ENCODE data around the gene MYO16.
"Not testable (repeated sequence)": the region's sequence is repeated elsewhere in the genome, so short reads cannot be mapped to it uniquely, and the experiment has no call there.

Gene MYO16

GRCh38 chr13:108895220-108895704 lies 265.9 kb downstream of the MYO16 start:
- no peak for DNase-seq (ENCODE audit: low read depth)

DNA sequence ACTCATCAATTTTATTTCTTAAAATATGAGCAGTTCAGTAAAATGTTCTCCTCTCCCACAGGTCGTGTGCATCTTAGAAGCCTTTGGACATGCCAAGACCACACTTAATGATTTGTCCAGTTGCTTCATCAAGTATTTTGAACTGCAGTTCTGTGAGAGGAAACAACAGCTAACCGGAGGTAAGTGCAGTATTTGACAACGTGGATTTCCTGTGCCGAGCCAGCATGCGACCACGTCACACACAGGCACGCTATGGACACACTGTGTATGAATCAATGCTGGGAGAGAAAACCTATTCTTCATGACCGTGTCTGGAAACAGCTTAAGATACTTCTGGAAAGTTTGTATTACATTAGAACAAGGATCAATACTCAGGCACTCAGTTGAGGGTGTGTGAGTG lies 268.5 kb downstream of the MYO16 start:
- no peak for DNase-seq (ENCODE audit: low read depth)

DNA sequence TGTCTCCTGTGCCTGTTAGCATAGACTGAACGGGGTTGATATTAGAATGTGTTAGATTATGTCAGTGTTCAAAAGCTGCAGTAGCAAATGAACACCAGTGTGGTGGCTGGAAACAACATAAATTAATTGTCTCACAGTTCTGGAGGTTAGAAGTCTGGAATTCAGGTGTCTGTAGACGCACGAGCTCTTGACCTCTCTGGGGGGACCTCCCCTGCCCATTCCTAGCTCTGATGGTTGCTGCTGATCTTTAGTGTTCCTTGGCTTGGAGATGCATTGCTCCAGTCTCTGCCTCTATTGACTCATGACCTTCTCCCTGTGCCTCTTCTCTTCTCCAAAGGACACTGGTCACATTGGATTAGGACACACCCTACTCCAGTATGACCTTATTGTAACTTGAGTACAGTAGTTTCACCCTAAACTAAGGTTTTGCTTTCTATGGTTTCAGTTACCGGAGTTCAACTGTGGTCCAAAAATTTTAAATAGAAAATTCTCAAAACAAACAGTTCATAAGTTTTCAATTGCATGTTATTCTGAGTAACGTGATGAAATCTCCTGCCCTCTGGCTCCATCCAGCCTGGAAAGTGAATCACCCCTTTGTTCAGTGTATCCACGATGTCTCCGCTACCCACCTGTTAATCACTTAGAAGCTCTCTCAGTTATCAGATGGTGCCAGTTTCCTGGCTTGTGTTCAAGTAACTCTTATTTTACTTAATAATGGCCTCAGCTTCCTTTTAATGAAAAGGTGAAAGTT lies 273.2 kb downstream of the MYO16 start:
- no peak for DNase-seq (ENCODE audit: low read depth)

DNA sequence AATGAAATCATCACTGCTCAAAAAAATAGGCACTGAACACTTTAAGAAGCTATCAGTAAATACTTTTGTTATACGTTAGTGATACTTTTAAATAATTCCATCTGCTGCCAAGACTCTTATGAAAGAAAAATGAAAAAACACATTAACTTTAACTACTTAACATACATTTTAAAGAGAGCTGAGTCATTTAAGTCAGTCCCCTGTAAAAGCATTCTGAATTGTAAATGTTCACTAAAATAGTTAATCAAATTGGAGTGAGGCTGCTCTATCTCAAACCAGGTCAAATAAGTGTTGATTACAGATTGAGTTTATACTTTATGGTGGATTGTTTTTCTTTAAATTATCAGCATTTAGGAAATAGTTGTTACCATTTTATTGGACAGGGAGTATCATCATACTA lies 274.2 kb downstream of the MYO16 start:
- no peak for DNase-seq (ENCODE audit: low read depth)

DNA sequence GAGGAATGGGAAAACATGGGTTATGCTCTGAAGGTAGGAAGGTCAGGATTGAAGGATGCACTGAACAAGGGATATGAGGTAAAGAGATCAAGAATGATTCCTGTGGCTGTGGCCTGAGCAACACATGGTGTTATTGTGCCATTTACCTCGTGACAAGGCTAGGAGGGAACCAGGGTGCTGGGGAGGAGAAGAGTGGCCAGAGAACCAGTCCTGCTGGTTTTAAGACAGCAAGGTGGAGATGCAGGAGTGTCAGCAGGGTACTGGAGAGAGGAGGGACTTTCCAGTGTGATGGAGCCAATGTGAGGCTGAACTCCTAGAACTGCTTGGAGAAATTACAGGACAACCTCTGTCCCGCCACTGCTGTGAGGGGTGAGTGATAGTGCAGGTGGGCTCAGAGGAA lies 282.4 kb downstream of the MYO16 start:
- no peak for DNase-seq (ENCODE audit: low read depth)

DNA sequence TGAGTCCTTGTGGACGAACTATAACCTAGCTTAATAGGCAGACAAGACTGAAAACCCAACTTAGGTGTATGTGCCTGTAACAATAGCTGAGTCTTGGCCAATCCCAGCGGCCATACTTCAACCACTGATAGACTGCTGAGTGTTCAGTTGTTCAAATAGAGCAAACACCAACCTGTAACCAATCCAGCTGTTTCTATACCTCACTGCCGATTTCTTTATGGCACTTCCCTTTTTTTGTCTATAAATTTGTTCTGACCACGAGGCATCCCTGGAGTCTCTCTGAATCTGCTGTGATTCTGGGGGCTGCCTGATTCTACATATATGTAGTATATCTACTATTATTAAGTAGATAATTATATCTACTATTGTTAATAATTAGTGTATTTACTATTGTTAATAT lies 284.3 kb downstream of the MYO16 start:
- DNase-seq (ENCODE audit: low read depth), result not testable (repeated sequence)

GRCh38 chr13:108915095-108915633 lies 285.8 kb downstream of the MYO16 start:
- DNase-seq (ENCODE audit: low read depth), result no peak

- peak; percentile 49 for DNase-seq (ENCODE audit: low read depth)
These were observed 286.5 kb downstream of the MYO16 start for GRCh38 chr13:108915634-108916512.

GRCh38 chr13:108917581-108917980 lies 288.2 kb downstream of the MYO16 start:
- no peak for DNase-seq (ENCODE audit: low read depth)

- DNase-seq (ENCODE audit: low read depth), result no peak
These were observed 289.9 kb downstream of the MYO16 start for GRCh38 chr13:108919036-108919907.

DNA sequence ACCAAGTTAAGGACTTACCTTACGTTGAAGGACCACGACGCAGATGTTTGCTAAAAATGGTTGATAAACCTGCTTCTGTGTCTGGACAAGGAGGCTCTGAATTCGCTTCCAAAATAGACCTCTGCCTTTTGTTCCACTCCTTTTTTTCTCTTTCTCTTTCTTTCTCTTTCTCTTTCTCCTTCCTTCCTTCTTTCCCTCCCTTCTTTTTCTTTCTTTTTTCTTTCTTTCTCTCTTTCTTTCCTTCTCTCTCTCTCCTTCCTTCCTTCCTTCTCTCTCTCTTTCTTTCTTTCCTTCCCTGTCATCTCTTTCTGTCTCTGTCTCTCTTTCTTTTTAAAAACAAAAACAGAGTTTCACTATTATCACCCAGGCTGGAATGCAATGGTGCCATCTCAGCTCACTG lies 290.7 kb downstream of the MYO16 start:
- DNase-seq (ENCODE audit: low read depth), result no peak

DNA sequence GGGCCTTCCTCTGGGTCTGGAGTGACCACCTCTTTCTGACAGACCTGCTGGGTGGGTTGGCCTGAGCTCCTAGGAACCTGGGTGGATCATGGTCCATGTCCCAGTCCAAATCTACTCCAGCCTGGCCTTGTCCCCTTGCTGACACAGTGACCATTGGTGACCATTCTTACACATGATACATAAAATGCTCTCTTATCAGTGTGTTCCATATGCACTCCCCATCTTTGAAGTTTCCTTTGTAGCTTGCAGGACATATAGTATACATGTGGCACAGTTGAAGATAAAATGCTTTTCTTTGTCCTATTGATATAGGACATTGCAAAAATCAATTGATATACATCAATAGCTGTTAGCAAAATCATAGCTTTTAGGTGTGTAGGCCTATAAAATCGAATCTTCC lies 291.8 kb downstream of the MYO16 start:
- DNase-seq (ENCODE audit: low read depth), result no peak

GRCh38 chr13:108922108-108922507 lies 292.7 kb downstream of the MYO16 start:
- DNase-seq (ENCODE audit: low read depth), result no peak

DNA sequence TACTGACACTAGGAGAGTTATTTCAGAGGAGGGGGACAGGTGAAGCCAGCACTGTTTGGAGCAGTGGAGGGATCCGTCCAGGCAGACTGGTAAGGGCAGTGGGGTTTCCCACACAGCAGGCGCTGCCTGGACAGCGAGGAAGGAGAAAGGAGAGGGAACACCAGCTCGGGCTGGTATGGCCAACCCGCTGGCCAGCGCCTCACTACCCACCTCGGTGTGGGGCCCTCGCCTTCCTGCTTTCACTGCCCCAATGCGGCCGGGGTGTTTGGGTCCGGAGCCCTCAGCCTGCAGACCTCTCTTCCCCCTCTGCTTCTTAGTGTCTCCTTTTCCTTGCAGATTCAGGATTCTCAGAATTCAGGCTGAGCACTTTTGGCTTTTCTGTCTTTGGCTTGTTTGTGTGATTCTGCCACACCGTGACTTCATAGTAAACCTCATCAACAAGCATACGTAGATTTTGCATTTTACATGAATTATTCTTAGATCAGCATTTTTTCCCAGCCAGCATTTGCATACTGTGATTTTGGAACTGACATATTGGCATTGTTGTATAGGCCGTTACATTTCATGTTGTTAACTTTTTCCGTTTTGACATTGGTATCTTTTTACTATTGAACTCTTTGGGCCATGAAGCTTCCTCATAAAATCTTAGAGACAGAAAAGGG lies 294.1 kb downstream of the MYO16 start:
- no peak for DNase-seq (ENCODE audit: low read depth)

DNA sequence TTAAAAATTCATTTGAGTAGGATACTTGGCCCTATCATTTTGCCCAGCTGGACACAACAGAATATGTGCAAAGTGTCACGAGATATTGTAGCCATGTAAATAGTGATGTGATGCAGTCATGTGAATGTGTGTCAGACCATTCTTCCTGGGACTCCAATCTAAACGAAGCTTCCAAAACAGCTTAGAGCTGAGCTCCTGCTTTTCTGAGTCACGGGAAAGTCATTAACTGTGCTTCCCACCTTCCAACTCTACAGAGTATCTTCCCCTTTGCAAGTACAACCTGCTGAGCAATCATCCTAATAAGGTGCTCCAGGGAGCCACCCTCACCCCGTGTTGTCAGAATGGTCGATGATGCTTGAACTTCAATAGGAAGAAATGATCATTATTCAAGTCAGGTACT lies 294.7 kb downstream of the MYO16 start:
- DNase-seq (ENCODE audit: low read depth), result no peak

- DNase-seq (ENCODE audit: low read depth), result no peak
These were observed 295.1 kb downstream of the MYO16 start for GRCh38 chr13:108924541-108924940.

GRCh38 chr13:108925070-108925469 lies 295.7 kb downstream of the MYO16 start:
- no peak for DNase-seq (ENCODE audit: low read depth)

DNA sequence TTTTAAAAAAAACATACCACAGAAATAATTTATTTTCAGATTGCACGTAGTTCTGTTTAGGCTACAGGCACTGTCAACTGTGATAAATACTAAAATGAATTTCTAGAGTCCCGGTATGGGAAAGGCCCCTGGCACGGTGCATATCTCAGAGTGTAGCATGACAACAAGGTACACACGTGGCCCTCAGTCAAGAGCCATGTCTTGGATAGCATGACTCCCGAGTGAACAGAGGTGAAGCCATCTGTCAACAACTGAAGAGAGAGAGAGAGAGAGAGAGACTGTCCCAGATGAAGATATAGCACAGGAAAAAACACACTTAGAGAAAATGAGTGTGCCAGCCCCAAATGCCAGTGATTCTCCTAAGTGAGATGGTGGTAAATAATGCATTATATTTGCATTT lies 297.5 kb downstream of the MYO16 start:
- no peak for DNase-seq (ENCODE audit: low read depth)

DNA sequence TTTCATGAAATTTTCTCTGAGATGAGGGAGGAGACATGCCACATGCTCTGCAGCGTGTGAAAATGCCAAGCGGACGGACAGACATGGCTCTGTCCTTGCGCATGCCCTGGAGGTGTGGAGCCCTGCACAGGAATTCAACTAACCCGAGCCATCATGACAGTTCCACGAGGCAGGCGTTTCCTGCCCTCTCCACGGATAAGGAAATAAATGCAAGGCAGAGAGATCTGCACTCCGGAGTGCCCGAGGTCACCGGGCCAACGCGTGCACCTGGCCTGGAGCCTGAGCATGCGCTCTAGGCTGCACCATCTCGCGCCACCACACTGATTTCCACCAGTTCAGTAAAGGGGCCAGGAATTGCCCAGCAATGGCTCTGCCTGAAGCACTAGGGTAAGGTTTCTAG lies 298.2 kb downstream of the MYO16 start:
- no peak for DNase-seq (ENCODE audit: low read depth)

- no peak for DNase-seq (ENCODE audit: low read depth)
These were observed 300.3 kb downstream of the MYO16 start for GRCh38 chr13:108929532-108930206.

DNA sequence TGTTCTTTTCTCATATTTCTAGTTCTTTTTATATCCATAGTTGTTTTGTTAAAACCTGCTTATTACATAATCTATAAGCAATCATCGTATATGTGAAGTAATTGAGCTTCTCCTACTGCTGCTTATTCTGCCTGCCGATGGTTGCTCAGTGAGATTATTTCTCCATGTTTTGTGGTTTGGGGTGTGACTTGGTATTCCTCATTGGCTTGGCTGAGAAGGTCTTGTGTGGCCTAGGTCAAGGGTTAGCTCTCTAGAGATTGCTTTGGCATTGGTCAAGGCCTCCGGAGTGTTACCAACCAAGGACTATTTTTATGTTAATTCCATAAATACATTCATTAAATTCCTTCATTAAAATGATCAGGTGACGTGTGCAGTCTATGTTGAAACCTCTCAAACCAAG lies 302.8 kb downstream of the MYO16 start:
- DNase-seq (ENCODE audit: low read depth), result no peak
